Bronchial epithelial cell (primary cell): ENCODE measurements around the gene MORF4L2. TPM values are rescaled to one million over a fixed set of nuclear protein-coding genes. Genes with fewer than 3 reads are reported as not detected.

Experiments
- DNase-seq: peaks from one replicate; pipeline ENCODE4 v3.0.0-alpha.2; 2010; ENCODE audit warnings: low read depth
- FAIRE-seq: peaks from 2 replicates; lab custom pipeline; 2011; peaks lifted over from hg19 to GRCh38; lab: Jason Lieb, UNC
- H3K27me3 ChIP-seq: 2 replicates; pipeline ENCODE4 v1.5.1; 2011; ENCODE audit warnings: low read length; ENCODE audit not compliant: control insufficient read depth, insufficient read depth
- H3K36me3 ChIP-seq: 2 replicates; pipeline ENCODE4 v1.5.1; 2011; ENCODE audit warnings: low read length; ENCODE audit not compliant: control insufficient read depth, insufficient read depth
- H3K4me3 ChIP-seq: 2 replicates; pipeline ENCODE4 v1.5.1; 2011; ENCODE audit warnings: mild to moderate bottlenecking, low read depth, low read length, control low read depth
- CTCF ChIP-seq: IDR thresholded peaks from 2 replicates; pipeline ENCODE4 v1.5.1; 2011; ENCODE audit warnings: mild to moderate bottlenecking, moderate library complexity, low read length, control low read depth, inconsistent platforms; ENCODE audit not compliant: insufficient read depth, severe bottlenecking
- total RNA-seq: library from RNA; depleted of rRNA; stranded (reverse); fragments of >200 nt; gene quantifications from 2 replicates; pipeline ENCODE4 v1.2.1, GENCODE V29; 2014

The MORF4L2 gene
- 414 and 422 TPM in 2 replicates for total RNA-seq

- peak within 1 kb of the TSS; percentile 69 for H3K4me3 ChIP-seq
- FAIRE-seq (peak; percentile 93), DNase-seq (peak; percentile 95)
- no peak for TF ChIP-seq CTCF
- H3K27me3 ChIP-seq = no peaks in the 10 kb centered on the region
- H3K36me3 ChIP-seq = peaks cover 3% of the 10 kb centered on the region
Observed at GRCh38 chrX:103686199-103687072, at the start of gene MORF4L2. TSS of gene MORF4L2 (minus strand) at chrX:103686699. CDS start at chrX:103677027, 9,672 bp downstream.

GRCh38 chrX:103734125-103734760 is 47.7 kb upstream of the MORF4L2 start:
- Histone ChIP-seq H3K4me3 (no peak overlapping the region), H3K36me3 (no peaks in the 10 kb centered on the region), H3K27me3 (no peaks in the 10 kb centered on the region)
- TF ChIP-seq CTCF = no peak
- DNase-seq (peak; percentile 76), FAIRE-seq (no peak)

GRCh38 chrX:103733017-103733416 is 46.5 kb upstream of the MORF4L2 start:
- no peaks in the 10 kb centered on the region for H3K27me3 ChIP-seq
- no peak for TF ChIP-seq CTCF
- FAIRE-seq (no peak), DNase-seq (peak; percentile 18)
- no peak overlapping the region for H3K4me3 ChIP-seq
- no peaks in the 10 kb centered on the region for H3K36me3 ChIP-seq

- FAIRE-seq (peak; percentile 62), DNase-seq (peak; percentile 90)
- no peak overlapping the region for H3K4me3 ChIP-seq
- no peaks in the 10 kb centered on the region for H3K36me3 ChIP-seq
- H3K27me3 ChIP-seq = no peaks in the 10 kb centered on the region
- TF ChIP-seq CTCF = no peak
Observed at GRCh38 chrX:103730796-103731493, 44.4 kb upstream of the MORF4L2 start.

GRCh38 chrX:103730147-103730795 is 43.8 kb upstream of the MORF4L2 start:
- FAIRE-seq = no peak
- no peak for TF ChIP-seq CTCF
- Histone ChIP-seq H3K4me3 (no peak overlapping the region), H3K27me3 (no peaks in the 10 kb centered on the region), H3K36me3 (no peaks in the 10 kb centered on the region)
- DNase-seq = peak; percentile 38
